ENCODE data around the gene LRBA.

- TF ChIP-seq USF1 (CRISPR knock-in tag; IDR thresholded peaks at IDR 0.05) (no peak), CTCF (IDR thresholded peaks at IDR 0.05) (no peak), HMGXB4 (CRISPR knock-in tag; IDR thresholded peaks at IDR 0.05) (no peak), ZNF671 (CRISPR knock-in tag; IDR thresholded peaks at IDR 0.05) (no peak), FOXP4 (CRISPR knock-in tag; IDR thresholded peaks at IDR 0.05) (no peak), NFE2L1 (CRISPR knock-in tag; IDR thresholded peaks at IDR 0.05) (no peak), NR2C2 (CRISPR knock-in tag; IDR thresholded peaks at IDR 0.05) (no peak)
Observed at GRCh38 chr4:150315691-150316090, 699.4 kb downstream of the LRBA start.
